GM12878 (cell line): Measurements from ENCODE around the gene RUFY4. TPM values are rescaled to one million over a fixed set of nuclear protein-coding genes. Genes with fewer than 3 reads are reported as not detected.

Experiments
- ATAC-seq: fragments of 200-7000 bp; cut with Tn5 transposase; 3 replicates; pipeline ENCODE4 v1.9.1; 2020; ENCODE audit warnings: mild to moderate bottlenecking, moderate library complexity
- BruUV-seq: library from RNA; stranded (reverse); fragments of 400-500 nt; replicated peaks from 2 replicates; lab custom pipeline; 2021; lab: Mats Ljungman, UMichigan
- CTCF ChIA-PET: fragments of 300-600 bp; sonication (Branson Sonifier 250); formaldehyde crosslinking; extraction: SDS; loops from one replicate; lab custom pipeline; 2021; ENCODE audit warnings: inconsistent platforms; lab: Yijun Ruan, JAX
- POLR2A ChIA-PET: fragments of 350-600 bp; formaldehyde crosslinking; extraction: SDS; loops from one replicate; lab custom pipeline; 2021; ENCODE audit warnings: inconsistent platforms; lab: Charles Lee
- RAD21 ChIA-PET: fragments of 300-600 bp; sonication (Branson Sonifier 250); formaldehyde crosslinking; loops from one replicate; lab custom pipeline; 2023; ENCODE audit warnings: antibody characterized with exemption; ENCODE audit not compliant: unreplicated experiment; lab: Charles Lee
- SMC1A ChIA-PET: fragments of 300-600 bp; sonication (Branson Sonifier 250); formaldehyde crosslinking; loops from one replicate; lab custom pipeline; 2023; ENCODE audit not compliant: unreplicated experiment, uncharacterized antibody; lab: Charles Lee
- DNase-seq: peaks from one replicate; pipeline ENCODE4 v3.0.0-alpha.2; 2011; ENCODE audit warnings: low read depth, low spot score
- FAIRE-seq: peaks from 3 replicates; lab custom pipeline; 2011; peaks lifted over from hg19 to GRCh38; lab: Jason Lieb, UNC
- H2AFZ ChIP-seq: 2 replicates; pipeline ENCODE4 v1.6.0; 2011; ENCODE audit warnings: low read depth, low read length, control low read depth; ENCODE audit not compliant: control insufficient read depth
- H3K27ac ChIP-seq: 2 replicates; pipeline ENCODE4 v1.5.1; 2011; ENCODE audit warnings: control low read depth; ENCODE audit not compliant: control insufficient read depth, insufficient read depth
- H3K27me3 ChIP-seq, 2 experiments: replicated peaks in 1 of 2; 2 replicates each; pipeline versions ENCODE4 v1.6.0 to v1.6.1; 2011; ENCODE audit warnings: low read length in 1 of 2; ENCODE audit not compliant: control insufficient read depth in 2 of 2, insufficient read depth in 2 of 2
- H3K36me3 ChIP-seq, 2 experiments: 2 replicates each; pipeline ENCODE4 v1.5.1; 2011; ENCODE audit warnings: low read length in 1 of 2; ENCODE audit not compliant: control insufficient read depth in 2 of 2, insufficient read depth in 2 of 2
- H3K4me1 ChIP-seq: 2 replicates; pipeline ENCODE4 v1.6.1; 2011; ENCODE audit warnings: mild to moderate bottlenecking, low read length, moderate library complexity, mixed read lengths; ENCODE audit not compliant: control insufficient read depth, insufficient read depth
- H3K4me2 ChIP-seq: 2 replicates; pipeline ENCODE4 v1.6.0; 2011; ENCODE audit warnings: control low read depth; ENCODE audit not compliant: control insufficient read depth, insufficient read depth
- H3K4me3 ChIP-seq: fragments of 200-600 bp; sonication (generic); 2 replicates; pipeline ENCODE4 v1.5.1; 2016
- H3K79me2 ChIP-seq: 2 replicates; pipeline ENCODE4 v1.6.0; 2011; ENCODE audit warnings: low read length; ENCODE audit not compliant: control insufficient read depth, insufficient read depth
- H3K9ac ChIP-seq: 2 replicates; pipeline ENCODE4 v1.8.0; 2011; ENCODE audit warnings: low read length, control low read depth, mixed read lengths; ENCODE audit not compliant: control insufficient read depth, insufficient read depth
- H3K9me3 ChIP-seq: replicated peaks from 3 replicates; pipeline ENCODE4 v1.5.1; 2011; ENCODE audit warnings: mild to moderate bottlenecking, low read length; ENCODE audit not compliant: control insufficient read depth, insufficient read depth
- H4K20me1 ChIP-seq: 2 replicates; pipeline ENCODE4 v1.6.0; 2011; ENCODE audit not compliant: control insufficient read depth, insufficient read depth
- HDAC6 ChIP-seq: fragments of 200-600 bp; sonication (generic); IDR thresholded peaks from one replicate; pipeline ENCODE4 v1.8.0; 2017; ENCODE audit warnings: antibody characterized with exemption; ENCODE audit not compliant: unreplicated experiment
- PKNOX1 ChIP-seq: fragments of 450-650 bp; IDR thresholded peaks from 2 replicates; pipeline ENCODE4 v1.6.1; 2016; ENCODE audit warnings: mild to moderate bottlenecking
- ZBTB40 ChIP-seq: fragments of 450-650 bp; IDR thresholded peaks from 2 replicates; pipeline ENCODE4 v1.6.1; 2016; ENCODE audit warnings: mild to moderate bottlenecking, moderate library complexity, borderline replicate concordance
- WGBS: methylation state at CpG from one replicate; pipeline ENCODE4 v1.1.6; 2016; ENCODE audit warnings: low lambda C conversion rate; ENCODE audit not compliant: insufficient replicate concordance, insufficient coverage; ENCODE audit errors: missing lambda C conversion rate; 5-methylcytosine and 5-hydroxymethylcytosine counted together
- in situ Hi-C: fragments of 300-500 bp; cut with MboI; formaldehyde crosslinking; loops from 9 replicates; pipeline ENCODE4 v1.14.3; 2018; ENCODE audit warnings: mixed read lengths
- intact Hi-C: fragments of 100-400 bp; cut with micrococcal nuclease; formaldehyde crosslinking; loops from one replicate; pipeline ENCODE4 v1.14.2; 2022; ENCODE audit not compliant: unreplicated experiment
- polyA plus RNA-seq, 11 experiments: library from polyadenylated mRNA; depleted of rRNA in 4 of 11; unstranded in 6 of 11; stranded (reverse) in 5 of 11; fragments of >200 nt; fragmentation: Nextera tagmentation in 4 of 11; fragmentation: Illumina TruSeq in 1 of 11; extraction: Ambion mirVana in 4 of 11; extraction: Trizol in 1 of 11; gene quantifications; 1 replicate in 1 of 11; 2 replicates in 10 of 11; pipeline versions ENCODE4 v1.2.1 to v1.2.3, GENCODE V29; 2011 to 2016; ENCODE audit warnings: inconsistent platforms in 2 of 11, missing spikeins in 2 of 11, low read depth in 1 of 11
- total RNA-seq, 4 experiments: library from RNA; depleted of rRNA in 3 of 4; stranded (reverse); fragments of >200 nt in 3 of 4; fragmentation: Illumina TruSeq in 1 of 4; extraction: Trizol in 1 of 4; gene quantifications; 2 replicates each; pipeline versions ENCODE4 v1.2.1 to v1.2.3, GENCODE V29; 2013 to 2021

The RUFY4 gene
- total and polyA plus RNA-seq, 10 of the 15 experiments (the other 5 are each of a cell fraction or from before 2014, with no cell fraction given): 0.05 to 2.7 (median 0.90) TPM

GRCh38 chr2:218074031-218074430 is 5.0 kb downstream of the RUFY4 start (continued):
- no peak for TF ChIP-seq ZBTB40

GRCh38 chr2:218075975-218076811 is 7.1 kb downstream of the RUFY4 start:
- Histone ChIP-seq H3K79me2 (no peaks in the 10 kb centered on the region), H3K9ac (no peak overlapping the region), H3K4me1 (peaks cover 16% of the 10 kb centered on the region), H3K4me3 (no peak overlapping the region), H2AFZ (no peak overlapping the region), H3K27ac (no peak overlapping the region), H3K4me2 (no peak overlapping the region), H3K27me3 (no peaks in the 10 kb centered on the region), H4K20me1 (no peaks in the 10 kb centered on the region), H3K9me3 (no peaks in the 10 kb centered on the region), H3K36me3 (no peaks in the 10 kb centered on the region)
- TF ChIP-seq PKNOX1: 0 out of 2 replicates have a peak, but pooled peaks have one; percentile 8
- TF ChIP-seq HDAC6: no peak
- ChIA-PET CTCF (interaction anchor here (1.4 kb wide), 1 partner anchor 63 kb away, joined by 4 read pairs; no protein-coding TSS in a partner anchor), SMC1A (no interaction called here), RAD21 (no interaction called here), POLR2A (no interaction called here)
- 38% methylated on average over 10 of the region's 10 CpGs for WGBS
- intact Hi-C loops: no loop called here
- no peak for DNase-seq
- no peak for FAIRE-seq
- ATAC-seq: no peak
- BruUV-seq: no TSS peak
- in situ Hi-C loops: no loop called here
